Measurements from ENCODE around the gene TOB2. TPM values are rescaled to one million over a fixed set of nuclear protein-coding genes. Genes with fewer than 3 reads are reported as not detected.
A peak's percentile ranks its signal among the peaks of the same experiment; 100 is the strongest.
"Not testable (repeated sequence)": the region's sequence is repeated elsewhere in the genome, so short reads cannot be mapped to it uniquely, and the experiment has no call there.

Gene TOB2
- total and polyA plus RNA-seq, 2 donors (not counting 1 experiment from before 2014, with no cell fraction given) = 20.6 to 20.9 TPM

DNA sequence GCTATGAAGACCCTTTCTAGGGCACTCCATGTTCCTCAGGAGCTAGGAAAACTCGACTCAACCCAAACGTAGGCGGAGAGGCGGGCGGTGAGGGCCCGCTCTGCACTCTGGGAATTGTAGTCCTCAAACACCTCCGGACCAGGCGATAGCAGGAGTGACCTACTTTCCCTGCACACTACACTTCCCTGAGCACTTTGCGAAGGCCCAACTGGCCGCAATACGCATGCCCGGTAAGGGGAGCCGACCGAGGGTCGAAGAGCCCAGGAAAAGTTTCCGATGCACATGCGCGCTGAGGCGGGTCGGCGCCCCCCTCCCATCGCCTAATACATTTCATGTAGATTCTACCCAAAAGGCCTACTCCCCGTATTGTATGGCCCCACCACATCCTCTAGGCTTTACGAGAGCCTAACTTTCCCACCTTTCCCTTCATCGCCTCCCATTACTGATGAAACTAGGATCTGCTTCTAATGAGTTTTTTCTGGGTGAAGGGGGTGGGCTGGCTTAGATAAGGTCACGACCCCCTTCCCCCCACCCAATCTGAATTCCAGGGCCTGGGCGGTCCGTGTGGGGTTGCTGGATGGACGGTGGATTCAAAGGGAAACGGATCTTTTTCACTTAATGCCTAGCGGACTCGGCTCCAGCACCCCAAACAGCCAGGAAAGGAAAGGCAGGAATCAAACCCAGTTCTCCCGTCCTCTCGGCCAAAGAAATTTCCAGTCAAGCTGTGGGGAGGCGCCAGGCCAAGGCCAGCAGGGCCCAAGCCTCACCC is 2.1 kb downstream of the TOB2 start:
- peak; percentile 97 for DNase-seq (ENCODE audit: low read depth in 2 of 2)
- H3K27ac ChIP-seq (ENCODE audit: insufficient read depth, low read length) = peak overlapping the region; percentile 98
- H3K4me2 ChIP-seq (ENCODE audit: extremely low read depth, insufficient read depth, low read length) = peak overlapping the region; percentile 88
- peaks cover 3% of the 10 kb centered on the region for H4K20me1 ChIP-seq (ENCODE audit: control insufficient read depth, extremely low read depth, insufficient read depth, low read length)
- H3K9me3 ChIP-seq (ENCODE audit: control insufficient read depth, insufficient read depth, low read depth, low read length) = no peaks in the 10 kb centered on the region
- H3K36me3 ChIP-seq (ENCODE audit: control insufficient read depth, insufficient read depth, low read length) = peaks cover 4% of the 10 kb centered on the region
- no peaks in the 10 kb centered on the region for H3K27me3 ChIP-seq (ENCODE audit: control insufficient read depth, insufficient read depth, low read length)
- H3K9ac ChIP-seq (ENCODE audit: insufficient read depth, low read length) = peak overlapping the region; percentile 90
- H3K79me2 ChIP-seq (ENCODE audit: control insufficient read depth, insufficient read depth, low read length) = peaks cover 67% of the 10 kb centered on the region
- no peaks in the 10 kb centered on the region for H3K4me1 ChIP-seq (ENCODE audit: control insufficient read depth, extremely low read depth, insufficient read depth, low read length)
- H2AFZ ChIP-seq (ENCODE audit: low read length) = peak overlapping the region; percentile 57
- no peak for TF ChIP-seq EZH2 (IDR thresholded peaks at IDR 0.05; ENCODE audit: low read length, missing control alignments)
- peak overlapping the region; percentile 81 to 98 (median 96) for H3K4me3 ChIP-seq (replicated peaks in 1 of 4; ENCODE audit: control extremely low read depth in 1 of 4, insufficient read depth in 1 of 4, low read depth in 3 of 4, low read length in 4 of 4)

DNA sequence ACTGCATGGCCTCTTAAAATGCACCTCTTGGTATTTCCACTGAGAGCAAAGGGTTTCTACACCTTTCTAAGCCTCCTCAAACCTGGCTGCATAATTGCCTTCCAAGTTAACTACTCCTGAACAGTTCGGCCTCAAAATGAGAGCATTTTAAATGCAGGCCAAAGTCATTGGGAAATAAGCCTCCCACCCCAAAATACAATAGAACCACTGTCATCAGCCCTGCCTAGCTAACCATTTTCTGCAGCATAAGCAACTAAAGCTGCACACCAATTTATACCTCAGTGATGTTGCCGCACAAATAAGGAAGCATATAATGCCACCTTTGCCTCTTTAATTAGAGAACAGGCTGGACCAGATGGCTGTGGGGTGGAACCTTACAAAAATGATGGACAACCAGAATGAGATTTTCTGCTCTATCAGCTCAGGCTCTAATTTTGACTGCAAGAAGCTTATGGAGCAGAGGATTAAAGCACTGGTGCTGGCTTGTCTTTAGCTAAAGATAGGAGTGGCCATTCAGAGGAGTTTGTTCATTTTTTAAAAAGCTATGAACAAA is 4.3 kb downstream of the TOB2 start:
- H3K4me1 ChIP-seq (ENCODE audit: control insufficient read depth, extremely low read depth, insufficient read depth, low read length) = no peaks in the 10 kb centered on the region
- H4K20me1 ChIP-seq (ENCODE audit: control insufficient read depth, extremely low read depth, insufficient read depth, low read length) = peaks cover 3% of the 10 kb centered on the region
- H3K4me2 ChIP-seq (ENCODE audit: extremely low read depth, insufficient read depth, low read length) = no peak overlapping the region
- no peak for DNase-seq (ENCODE audit: low read depth in 2 of 2)
- H3K9ac ChIP-seq (ENCODE audit: insufficient read depth, low read length) = no peak overlapping the region
- no peak overlapping the region for H3K4me3 ChIP-seq (replicated peaks in 1 of 4; ENCODE audit: control extremely low read depth in 1 of 4, insufficient read depth in 1 of 4, low read depth in 3 of 4, low read length in 4 of 4)
- no peaks in the 10 kb centered on the region for H3K27me3 ChIP-seq (ENCODE audit: control insufficient read depth, insufficient read depth, low read length)
- TF ChIP-seq, protein P1, sequence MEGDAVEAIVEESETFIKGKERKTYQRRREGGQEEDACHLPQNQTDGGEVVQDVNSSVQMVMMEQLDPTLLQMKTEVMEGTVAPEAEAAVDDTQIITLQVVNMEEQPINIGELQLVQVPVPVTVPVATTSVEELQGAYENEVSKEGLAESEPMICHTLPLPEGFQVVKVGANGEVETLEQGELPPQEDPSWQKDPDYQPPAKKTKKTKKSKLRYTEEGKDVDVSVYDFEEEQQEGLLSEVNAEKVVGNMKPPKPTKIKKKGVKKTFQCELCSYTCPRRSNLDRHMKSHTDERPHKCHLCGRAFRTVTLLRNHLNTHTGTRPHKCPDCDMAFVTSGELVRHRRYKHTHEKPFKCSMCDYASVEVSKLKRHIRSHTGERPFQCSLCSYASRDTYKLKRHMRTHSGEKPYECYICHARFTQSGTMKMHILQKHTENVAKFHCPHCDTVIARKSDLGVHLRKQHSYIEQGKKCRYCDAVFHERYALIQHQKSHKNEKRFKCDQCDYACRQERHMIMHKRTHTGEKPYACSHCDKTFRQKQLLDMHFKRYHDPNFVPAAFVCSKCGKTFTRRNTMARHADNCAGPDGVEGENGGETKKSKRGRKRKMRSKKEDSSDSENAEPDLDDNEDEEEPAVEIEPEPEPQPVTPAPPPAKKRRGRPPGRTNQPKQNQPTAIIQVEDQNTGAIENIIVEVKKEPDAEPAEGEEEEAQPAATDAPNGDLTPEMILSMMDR (conservative IDR thresholded peaks at IDR 0.05 in 1 of 2, IDR thresholded peaks at IDR 0.05 in 1 of 2; ENCODE audit: low read depth in 1 of 2, low read length in 2 of 2) = no peak
- no peak for TF ChIP-seq EZH2 (IDR thresholded peaks at IDR 0.05; ENCODE audit: low read length, missing control alignments)
- no peak overlapping the region for H3K27ac ChIP-seq (ENCODE audit: insufficient read depth, low read length)
- H2AFZ ChIP-seq (ENCODE audit: low read length) = no peak overlapping the region
- H3K36me3 ChIP-seq (ENCODE audit: control insufficient read depth, insufficient read depth, low read length) = peaks cover 5% of the 10 kb centered on the region
- H3K79me2 ChIP-seq (ENCODE audit: control insufficient read depth, insufficient read depth, low read length) = peaks cover 83% of the 10 kb centered on the region
- H3K9me3 ChIP-seq (ENCODE audit: control insufficient read depth, insufficient read depth, low read depth, low read length) = no peaks in the 10 kb centered on the region

DNA sequence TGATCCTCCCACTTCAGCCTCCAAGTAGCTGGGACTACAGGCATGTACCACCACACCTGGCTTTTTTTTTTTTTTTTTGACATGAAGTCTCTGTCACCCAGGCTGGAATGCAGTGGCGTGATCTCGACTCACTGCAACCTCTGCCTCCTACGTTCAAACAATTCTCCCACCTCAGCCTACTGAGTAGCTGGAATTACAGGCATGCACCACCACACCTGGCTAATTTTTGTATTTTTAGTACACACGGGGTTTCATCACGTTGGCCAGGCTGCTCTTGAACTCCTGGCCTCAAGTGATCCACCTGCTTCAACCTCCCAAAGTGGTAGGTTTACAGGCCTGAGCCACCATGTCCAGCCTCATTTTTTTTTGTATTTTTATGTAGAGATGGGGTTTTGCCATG is 6.1 kb downstream of the TOB2 start:
- not testable (repeated sequence) for H3K27me3 ChIP-seq (ENCODE audit: control insufficient read depth, insufficient read depth, low read length); H3K4me1 ChIP-seq (ENCODE audit: control insufficient read depth, extremely low read depth, insufficient read depth, low read length); H2AFZ ChIP-seq (ENCODE audit: low read length); H3K9ac ChIP-seq (ENCODE audit: insufficient read depth, low read length); H3K4me2 ChIP-seq (ENCODE audit: extremely low read depth, insufficient read depth, low read length); DNase-seq (ENCODE audit: low read depth in 2 of 2); H3K4me3 ChIP-seq (replicated peaks in 1 of 4; ENCODE audit: control extremely low read depth in 1 of 4, insufficient read depth in 1 of 4, low read depth in 3 of 4, low read length in 4 of 4); H4K20me1 ChIP-seq (ENCODE audit: control insufficient read depth, extremely low read depth, insufficient read depth, low read length); H3K9me3 ChIP-seq (ENCODE audit: control insufficient read depth, insufficient read depth, low read depth, low read length); H3K27ac ChIP-seq (ENCODE audit: insufficient read depth, low read length)
- peaks cover 15% of the 10 kb centered on the region for H3K36me3 ChIP-seq (ENCODE audit: control insufficient read depth, insufficient read depth, low read length)
- H3K79me2 ChIP-seq (ENCODE audit: control insufficient read depth, insufficient read depth, low read length) = peaks cover 90% of the 10 kb centered on the region

DNA sequence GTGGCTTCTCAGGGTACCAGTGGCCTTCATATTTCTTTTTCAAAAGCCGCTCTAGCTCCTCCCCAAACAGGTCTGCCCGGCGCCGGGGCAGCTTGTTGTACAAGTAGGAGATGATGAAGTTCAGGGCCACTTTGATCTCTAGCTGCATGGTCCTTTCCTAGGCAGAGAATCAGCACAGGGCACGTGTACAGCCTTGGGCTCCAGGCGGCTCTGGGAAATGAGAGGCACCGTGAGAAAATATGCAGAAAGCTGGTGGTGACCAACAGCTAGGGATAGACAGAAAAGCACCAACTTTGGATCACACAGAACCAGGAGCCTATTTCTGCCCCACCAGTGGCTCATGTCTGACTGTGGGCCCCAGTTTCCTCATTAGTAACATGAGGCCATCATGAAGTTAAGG is 9.4 kb downstream of the TOB2 start:
- Histone ChIP-seq H3K9ac (ENCODE audit: insufficient read depth, low read length) (no peak overlapping the region), H3K79me2 (ENCODE audit: control insufficient read depth, insufficient read depth, low read length) (peaks cover 67% of the 10 kb centered on the region), H3K4me2 (ENCODE audit: extremely low read depth, insufficient read depth, low read length) (no peak overlapping the region), H2AFZ (ENCODE audit: low read length) (no peak overlapping the region), H3K36me3 (ENCODE audit: control insufficient read depth, insufficient read depth, low read length) (peaks cover 23% of the 10 kb centered on the region), H3K4me3 (replicated peaks in 1 of 4; ENCODE audit: control extremely low read depth in 1 of 4, insufficient read depth in 1 of 4, low read depth in 3 of 4, low read length in 4 of 4) (no peak overlapping the region), H3K27me3 (ENCODE audit: control insufficient read depth, insufficient read depth, low read length) (no peaks in the 10 kb centered on the region), H3K9me3 (ENCODE audit: control insufficient read depth, insufficient read depth, low read depth, low read length) (no peaks in the 10 kb centered on the region), H4K20me1 (ENCODE audit: control insufficient read depth, extremely low read depth, insufficient read depth, low read length) (no peaks in the 10 kb centered on the region), H3K4me1 (ENCODE audit: control insufficient read depth, extremely low read depth, insufficient read depth, low read length) (no peaks in the 10 kb centered on the region), H3K27ac (ENCODE audit: insufficient read depth, low read length) (no peak overlapping the region)
- DNase-seq (ENCODE audit: low read depth in 2 of 2) = no peak
- TF ChIP-seq, protein P1 (conservative IDR thresholded peaks at IDR 0.05 in 1 of 2, IDR thresholded peaks at IDR 0.05 in 1 of 2; ENCODE audit: low read depth in 1 of 2, low read length in 2 of 2) = no peak
- TF ChIP-seq EZH2 (IDR thresholded peaks at IDR 0.05; ENCODE audit: low read length, missing control alignments) = no peak

Data from fibroblast of lung (primary cell).